Left kidney (tissue), 8 donors: ENCODE results near the gene PPP1R10. TPM values are rescaled to one million over a fixed set of nuclear protein-coding genes. Genes with fewer than 3 reads are reported as not detected.
"Not testable (repeated sequence)": the region's sequence is repeated elsewhere in the genome, so short reads cannot be mapped to it uniquely, and the experiment has no call there.

Experiments used
- DNase-seq: peaks from one replicate; pipeline ENCODE4 v3.0.0-alpha.2; 2013
- long read RNA-seq, 8 donors: transcript quantifications; one replicate each; lab custom pipeline, GENCODE V29; 2026
- polyA plus RNA-seq: library from polyadenylated mRNA; unstranded; fragments of 120-200 nt; gene quantifications from one replicate; pipeline ENCODE4 v1.2.1, GENCODE V29; 2013; ENCODE audit not compliant: insufficient read length

Gene PPP1R10
- polyA plus RNA-seq, result 57.8 TPM
- long read RNA-seq, donor 1, partial matches to known transcripts, result 62 of 65 reads
- long read RNA-seq, donor 1, other reads (novel, unspliced or antisense), result 0 of 65 reads
- long read RNA-seq, donor 2, partial matches to known transcripts, result 35 of 86 reads
- long read RNA-seq, donor 2, other reads (novel, unspliced or antisense), result 51 of 86 reads
- long read RNA-seq, donor 3, full-length matches to known transcripts, result 2 of 23 reads
- long read RNA-seq, donor 3, partial matches to known transcripts, result 21 of 23 reads
- long read RNA-seq, donor 3, other reads (novel, unspliced or antisense), result 0 of 23 reads
- long read RNA-seq, donor 4, partial matches to known transcripts, result 6 of 7 reads
- long read RNA-seq, donor 4, other reads (novel, unspliced or antisense), result 0 of 7 reads
- long read RNA-seq, donor 5, full-length matches to known transcripts, result 3 of 321 reads
- long read RNA-seq, donor 5, partial matches to known transcripts, result 226 of 321 reads
- long read RNA-seq, donor 5, other reads (novel, unspliced or antisense), result 92 of 321 reads
- long read RNA-seq, donor 6, partial matches to known transcripts, result 24 of 31 reads
- long read RNA-seq, donor 6, other reads (novel, unspliced or antisense), result 7 of 31 reads
- long read RNA-seq, donor 7, partial matches to known transcripts, result 43 of 51 reads
- long read RNA-seq, donor 7, other reads (novel, unspliced or antisense), result 6 of 51 reads
- long read RNA-seq, donor 8, partial matches to known transcripts, result 81 of 86 reads
- long read RNA-seq, donor 8, other reads (novel, unspliced or antisense), result 5 of 86 reads

- peak; percentile 100 for DNase-seq
Observed at GRCh38 chr6:30616811-30617564, at the start of gene PPP1R10. Gene PPP1R10 (minus strand): TSS chr6:30617243. CDS start chr6:30609944, 7,299 bp downstream.

- DNase-seq, result not testable (repeated sequence)
Observed at GRCh38 chr6:30666300-30666699, 49.3 kb upstream of the PPP1R10 start.

- no peak for DNase-seq
Observed at GRCh38 chr6:30664994-30665767, 48.1 kb upstream of the PPP1R10 start.

GRCh38 chr6:30657922-30658321 is 40.9 kb upstream of the PPP1R10 start:
- DNase-seq, result not testable (repeated sequence)

GRCh38 chr6:30657454-30657853 is 40.4 kb upstream of the PPP1R10 start:
- no peak for DNase-seq

- no peak for DNase-seq
Observed at GRCh38 chr6:30656513-30656912, 39.5 kb upstream of the PPP1R10 start.

- no peak for DNase-seq
Observed at GRCh38 chr6:30655743-30656094, 38.7 kb upstream of the PPP1R10 start.

GRCh38 chr6:30654798-30655742 is 38.0 kb upstream of the PPP1R10 start:
- no peak for DNase-seq

- no peak for DNase-seq
Observed at GRCh38 chr6:30651143-30651542, 34.1 kb upstream of the PPP1R10 start.

- DNase-seq, result peak; percentile 50
Observed at GRCh38 chr6:30647242-30648116, 30.4 kb upstream of the PPP1R10 start.

- DNase-seq, result peak; percentile 89
Observed at GRCh38 chr6:30646450-30647241, 29.6 kb upstream of the PPP1R10 start, which contains the start of gene C6orf136. Gene C6orf136 (plus strand): TSS chr6:30647133. CDS start chr6:30647232, 99 bp downstream.

GRCh38 chr6:30645989-30646388 is 28.9 kb upstream of the PPP1R10 start:
- no peak for DNase-seq

GRCh38 chr6:30644769-30645168 is 27.7 kb upstream of the PPP1R10 start:
- no peak for DNase-seq

GRCh38 chr6:30643656-30644055 is 26.6 kb upstream of the PPP1R10 start:
- no peak for DNase-seq

GRCh38 chr6:30641048-30641447 is 24.0 kb upstream of the PPP1R10 start:
- no peak for DNase-seq

- DNase-seq, result no peak
Observed at GRCh38 chr6:30640481-30640880, 23.4 kb upstream of the PPP1R10 start.

GRCh38 chr6:30635834-30636233 is 18.8 kb upstream of the PPP1R10 start:
- no peak for DNase-seq
